Panc1 (cell line): ENCODE data around the gene MMP24OS. TPM values are rescaled to one million over a fixed set of nuclear protein-coding genes. Genes with fewer than 3 reads are reported as not detected.
A peak's percentile ranks its signal among the peaks of the same experiment; 100 is the strongest.

Source experiments
- ATAC-seq: fragments of 200-7000 bp; cut with Tn5 transposase; 2 replicates; pipeline ENCODE4 v1.9.1; 2020; ENCODE audit warnings: mild to moderate bottlenecking, moderate library complexity
- BruUV-seq: library from RNA; stranded (reverse); fragments of 400-500 nt; replicated peaks from 2 replicates; lab custom pipeline; 2021; lab: Mats Ljungman, UMichigan
- CTCF ChIA-PET: fragments of 300-600 bp; sonication (Branson Sonifier 250); formaldehyde crosslinking; loops from one replicate; lab custom pipeline; 2022; ENCODE audit warnings: antibody characterized with exemption; lab: Charles Lee
- POLR2A ChIA-PET: fragments of 300-600 bp; sonication (Branson Sonifier 250); formaldehyde crosslinking; loops from one replicate; lab custom pipeline; 2022; ENCODE audit warnings: antibody characterized with exemption; lab: Charles Lee
- DNase-seq: peaks from one replicate; pipeline ENCODE4 v3.0.0-alpha.2; 2010; ENCODE audit warnings: low read depth, low spot score
- H3K27ac ChIP-seq: 2 replicates; pipeline ENCODE4 v1.5.1; 2011; ENCODE audit warnings: mild to moderate bottlenecking, low read length, inconsistent platforms
- H3K27me3 ChIP-seq: fragments of 200-500 bp; sonication (Bioruptor generic); 2 replicates; pipeline ENCODE4 v1.6.0; 2014; ENCODE audit warnings: low read length, inconsistent platforms; ENCODE audit not compliant: control insufficient read depth, insufficient read depth
- H3K36me3 ChIP-seq: fragments of 200-500 bp; sonication (Bioruptor generic); 2 replicates; pipeline ENCODE4 v1.5.1; 2014; ENCODE audit warnings: inconsistent platforms, mild to moderate bottlenecking, low read length, moderate library complexity; ENCODE audit not compliant: control insufficient read depth, insufficient read depth
- H3K4me1 ChIP-seq: 2 replicates; pipeline ENCODE4 v1.5.1; 2011; ENCODE audit warnings: inconsistent platforms, mild to moderate bottlenecking, low read length, moderate library complexity; ENCODE audit not compliant: control insufficient read depth, insufficient read depth
- H3K4me3 ChIP-seq, 2 experiments: 2 replicates each; pipeline ENCODE4 v1.5.1; 2011 to 2012; ENCODE audit warnings: low read depth in 2 of 2, low read length in 2 of 2, mild to moderate bottlenecking in 2 of 2, inconsistent platforms in 1 of 2, moderate library complexity in 1 of 2
- H3K9me3 ChIP-seq: fragments of 200-500 bp; sonication (Bioruptor generic); 2 replicates; pipeline ENCODE4 v1.5.1; 2014; ENCODE audit warnings: low read depth, mild to moderate bottlenecking, inconsistent platforms, low read length, moderate library complexity; ENCODE audit not compliant: control insufficient read depth, insufficient read depth
- CTCF ChIP-seq: fragments of 450-650 bp; IDR thresholded peaks from 2 replicates; pipeline ENCODE4 v1.5.1; 2017; ENCODE audit warnings: mild to moderate bottlenecking
- POLR2AphosphoS5 ChIP-seq: IDR thresholded peaks from 2 replicates; pipeline ENCODE4 v1.6.1; 2012; ENCODE audit warnings: mild to moderate bottlenecking, low read depth, low read length, moderate library complexity
- REST ChIP-seq, 2 experiments: IDR thresholded peaks; 2 replicates each; pipeline ENCODE4 v1.6.1; 2011 to 2012; ENCODE audit warnings: low read depth in 2 of 2, control low read depth in 1 of 2, low read length in 1 of 2, mild to moderate bottlenecking in 1 of 2, moderate library complexity in 1 of 2; ENCODE audit not compliant: insufficient read depth in 1 of 2
- SIN3A ChIP-seq: IDR thresholded peaks from 2 replicates; pipeline ENCODE4 v1.6.1; 2012; ENCODE audit warnings: low read depth, mild to moderate bottlenecking, low read length, moderate library complexity, borderline replicate concordance; ENCODE audit not compliant: insufficient read depth
- TCF7L2 ChIP-seq: IDR thresholded peaks from 2 replicates; pipeline ENCODE4 v1.6.1; 2011; ENCODE audit warnings: mild to moderate bottlenecking, low read depth, low read length, inconsistent platforms
- in situ Hi-C: cut with HindIII; loops from 2 replicates; pipeline ENCODE4 v1.10.0; 2016; ENCODE audit warnings: low sequenced_read_pairs, low pct_unique_long_range_greater_than_20kb
- intact Hi-C: fragments of 100-400 bp; cut with micrococcal nuclease; formaldehyde crosslinking; loops from one replicate; pipeline ENCODE4 v1.10.0; 2022; ENCODE audit not compliant: unreplicated experiment
- total RNA-seq: library from RNA; stranded (reverse); gene quantifications from one replicate; pipeline ENCODE4 v1.2.1, GENCODE V29; 2021; ENCODE audit not compliant: unreplicated experiment

The MMP24OS gene
- total RNA-seq, 1 experiment from 2014 or later, result 83.8 TPM

GRCh38 chr20:35300469-35301262, 22.7 kb upstream of the MMP24OS start:
- TF ChIP-seq REST (IDR thresholded peaks at IDR 0.05; ENCODE audit: insufficient read depth in 1 of 2, low read depth in 2 of 2, low read length in 1 of 2) (no peak), CTCF (no peak), POLR2AphosphoS5 (no peak), TCF7L2 (no peak), SIN3A (no peak)
- BruUV-seq, result no TSS peak
- ATAC-seq (no peak), DNase-seq (no peak)
- ChIA-PET POLR2A (no interaction called here), CTCF (no interaction called here)
- Histone ChIP-seq H3K36me3 (no peaks in the 10 kb centered on the region; the same call in 1 of the 2 replicates), H3K27me3 (no peaks in the 10 kb centered on the region), H3K4me3 (no peak overlapping the region), H3K9me3 (no peaks in the 10 kb centered on the region), H3K27ac (peak overlapping the region; percentile 97; the same call in 1 of the 2 replicates), H3K4me1 (peaks cover 42% of the 10 kb centered on the region)
- in situ Hi-C loops, result no loop called here
- intact Hi-C loops, result loop anchor here (5.0 kb wide), 1 partner anchor 147 kb away; no protein-coding TSS in a partner anchor

GRCh38 chr20:35299780-35300179, 21.9 kb upstream of the MMP24OS start:
- POLR2A ChIA-PET, result interaction anchor here (0.6 kb wide), 1 partner anchor 470 kb away, joined by 3 read pairs; no protein-coding TSS in a partner anchor
- CTCF ChIA-PET, result no interaction called here
- no TSS peak for BruUV-seq

More at GRCh38 chr20:35299780-35300179, 21.9 kb upstream of the MMP24OS start:
- in situ Hi-C loops (no loop called here), intact Hi-C loops (loop anchor here (5.0 kb wide), 1 partner anchor 148 kb away; no protein-coding TSS in a partner anchor)
- Histone ChIP-seq H3K4me1 (peaks cover 33% of the 10 kb centered on the region), H3K4me3 (no peak overlapping the region), H3K27me3 (no peaks in the 10 kb centered on the region), H3K27ac (peak overlapping the region; percentile 1; the same call in 1 of the 2 replicates), H3K9me3 (no peaks in the 10 kb centered on the region), H3K36me3 (no peaks in the 10 kb centered on the region; the same call in 1 of the 2 replicates)
- no peak for TF ChIP-seq SIN3A
- TF ChIP-seq POLR2AphosphoS5, result no peak
- TF ChIP-seq REST (IDR thresholded peaks at IDR 0.05; ENCODE audit: insufficient read depth in 1 of 2, low read depth in 2 of 2, low read length in 1 of 2), result no peak
- no peak for TF ChIP-seq CTCF
- no peak for TF ChIP-seq TCF7L2
- DNase-seq (no peak), ATAC-seq (no peak)
